HL-60/S4 treated with phorbol 12-myristate 13-acetate at 8.2 ng/mL for 4 days and 3 days (cell line): ENCODE data around the gene TMEM225B.
"Not testable (repeated sequence)": the region's sequence is repeated elsewhere in the genome, so short reads cannot be mapped to it uniquely, and the experiment has no call there.

ENCODE experiments used
- in situ Hi-C: fragments of 300-500 bp; cut with MboI; formaldehyde crosslinking; loops from 2 replicates; pipeline ENCODE4 v1.15.0; 2022; ENCODE audit warnings: low sequenced_read_pairs

Gene TMEM225B

DNA sequence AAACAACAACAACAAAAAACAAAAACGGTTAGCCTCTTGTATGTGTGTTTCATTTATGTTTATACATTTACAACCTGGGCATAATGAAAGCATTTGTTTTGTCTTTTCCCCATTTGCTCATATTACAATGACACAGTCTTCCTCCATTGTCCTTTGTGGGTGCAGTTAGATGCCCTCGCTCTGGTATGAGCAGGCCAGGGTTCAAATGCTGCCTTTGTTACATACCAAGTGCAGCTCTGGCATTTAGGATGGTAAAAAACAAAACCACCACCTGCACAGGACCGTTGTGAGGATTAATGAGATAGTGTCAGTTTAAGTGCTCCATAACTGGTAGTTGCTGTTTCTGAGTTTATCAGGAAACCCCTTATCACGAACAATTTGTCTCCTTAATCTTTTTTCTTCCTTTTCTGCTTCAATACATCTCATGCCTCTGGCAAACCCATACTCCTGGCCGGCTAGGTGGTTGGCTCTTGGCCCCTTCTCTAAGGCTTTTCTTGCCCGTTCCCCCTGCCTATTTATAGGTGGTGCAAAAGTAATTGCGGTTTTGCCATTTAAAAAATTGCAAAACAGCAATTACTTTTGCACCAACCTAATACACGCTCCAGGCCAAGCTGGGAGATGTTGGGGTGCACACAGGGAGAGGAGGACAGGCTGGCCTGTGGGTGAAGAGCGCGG lies 18.6 kb upstream of the TMEM225B start:
- in situ Hi-C loops, result no loop called here

DNA sequence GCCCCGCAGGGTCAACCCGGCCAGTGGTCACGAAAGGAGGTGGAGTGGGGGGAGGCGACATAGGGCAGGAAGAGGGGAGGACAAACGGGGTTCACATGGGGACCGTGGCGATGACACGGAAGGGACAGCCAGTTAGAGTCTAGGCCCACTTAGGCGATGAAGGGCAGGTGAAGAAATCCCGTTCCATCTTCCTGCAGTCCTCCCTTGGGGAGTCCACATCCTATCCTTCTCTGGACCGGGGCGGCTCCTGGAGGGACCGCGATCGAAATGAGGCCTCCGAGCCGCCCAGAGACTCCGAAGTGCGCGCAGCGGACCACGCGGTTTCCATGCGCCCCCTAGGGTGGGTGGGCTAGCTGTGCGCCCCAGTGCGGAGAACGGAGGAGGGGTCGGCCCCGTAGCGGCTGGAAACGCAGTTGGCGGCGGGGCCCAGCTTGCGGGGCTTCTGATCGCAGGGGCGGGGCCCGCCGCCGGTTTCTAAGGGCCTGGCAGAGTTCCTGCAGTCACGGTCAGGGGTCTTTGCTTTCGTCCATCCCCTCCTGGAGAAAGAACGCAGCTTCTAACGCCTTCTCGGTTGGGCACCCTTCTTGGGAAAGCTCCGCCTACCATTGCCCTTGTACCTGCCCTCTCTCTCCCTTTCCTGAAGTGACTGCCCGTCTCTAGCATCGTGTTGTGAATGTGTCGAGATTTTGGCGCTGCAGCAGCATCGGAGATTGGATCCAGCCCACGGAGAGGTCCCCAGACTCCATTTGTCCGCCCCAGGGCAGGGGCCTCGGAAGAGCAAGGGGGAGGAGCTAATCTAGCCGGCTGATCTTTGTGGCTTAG lies 17.9 kb upstream of the TMEM225B start:
- in situ Hi-C loops, result no loop called here

DNA sequence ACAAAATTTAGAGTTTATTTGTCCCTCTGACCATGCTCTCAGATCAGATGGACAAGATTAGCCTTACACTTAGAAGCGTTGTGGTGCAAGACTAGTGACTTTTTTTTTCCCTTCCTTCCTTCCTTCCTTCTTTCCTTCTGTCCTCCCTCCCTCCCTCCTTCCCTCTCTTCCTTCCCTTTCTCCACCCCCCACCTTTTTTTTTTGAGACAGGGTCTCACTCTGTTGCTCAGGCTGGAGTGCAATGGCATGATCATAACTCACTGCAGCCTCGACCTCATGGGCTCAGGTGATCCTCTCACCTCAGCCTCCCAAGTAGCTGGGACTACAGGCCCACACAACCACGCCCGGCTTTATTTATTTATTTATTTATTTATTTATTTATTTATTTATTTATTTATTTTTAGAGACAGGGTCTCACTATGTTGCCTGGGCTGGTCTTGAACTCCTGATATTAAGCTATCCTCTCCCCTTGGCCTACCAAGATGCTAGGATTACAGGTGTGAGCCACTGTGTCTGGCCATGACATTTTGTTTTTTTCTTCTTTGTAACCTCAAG lies 17.2 kb upstream of the TMEM225B start:
- in situ Hi-C loops, result not testable (repeated sequence)

DNA sequence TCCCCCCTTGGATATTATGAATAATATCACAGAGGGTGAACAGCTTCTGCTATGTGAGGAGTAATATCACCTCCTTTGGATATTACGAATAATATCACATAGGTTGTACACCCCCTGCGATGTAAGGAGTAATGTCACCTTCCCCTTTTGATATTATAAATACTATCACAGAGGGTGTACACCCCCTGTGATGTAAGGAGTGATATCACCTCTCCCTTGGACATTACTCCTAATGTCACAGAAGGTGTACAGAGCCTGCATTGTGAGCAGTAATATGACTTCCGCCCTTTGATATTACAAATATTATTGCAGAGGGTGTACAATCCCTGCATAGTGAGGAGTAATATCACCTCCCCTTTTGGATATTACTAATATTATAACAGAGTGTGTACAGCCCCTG lies 9.2 kb upstream of the TMEM225B start:
- in situ Hi-C loops, result no loop called here

DNA sequence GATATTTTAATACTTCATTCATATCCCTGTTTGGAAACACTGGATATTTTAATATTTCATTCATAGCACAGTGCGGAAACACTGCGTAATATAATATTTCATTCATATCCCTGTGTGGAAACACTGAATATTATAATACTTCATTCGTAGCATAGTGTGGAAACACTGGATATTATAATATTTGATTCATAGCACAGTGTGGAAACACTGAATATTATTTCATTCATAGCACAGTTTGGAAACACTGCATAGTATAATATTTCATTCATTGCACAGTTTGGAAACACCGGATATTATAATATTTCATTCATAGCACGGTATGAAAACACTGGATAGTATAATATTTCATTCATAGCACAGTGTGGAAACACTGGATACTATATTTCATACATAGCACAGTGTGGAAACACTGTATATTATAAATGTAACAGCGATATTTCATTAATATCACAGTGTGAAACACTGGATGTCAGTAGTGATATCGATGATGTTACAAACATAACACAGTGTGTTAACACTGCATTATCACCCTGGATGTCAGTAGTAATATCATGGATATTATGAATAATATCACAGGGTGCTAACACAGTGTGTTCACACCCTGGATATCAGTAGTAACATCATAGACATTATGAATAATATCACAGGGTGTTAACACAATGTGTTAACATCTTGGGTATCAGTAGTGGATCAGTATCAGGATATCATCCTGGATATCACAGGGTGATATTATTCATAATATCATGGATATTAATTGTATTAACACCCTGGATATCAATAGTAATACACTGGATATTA lies 2.9 kb upstream of the TMEM225B start:
- in situ Hi-C loops, result no loop called here

DNA sequence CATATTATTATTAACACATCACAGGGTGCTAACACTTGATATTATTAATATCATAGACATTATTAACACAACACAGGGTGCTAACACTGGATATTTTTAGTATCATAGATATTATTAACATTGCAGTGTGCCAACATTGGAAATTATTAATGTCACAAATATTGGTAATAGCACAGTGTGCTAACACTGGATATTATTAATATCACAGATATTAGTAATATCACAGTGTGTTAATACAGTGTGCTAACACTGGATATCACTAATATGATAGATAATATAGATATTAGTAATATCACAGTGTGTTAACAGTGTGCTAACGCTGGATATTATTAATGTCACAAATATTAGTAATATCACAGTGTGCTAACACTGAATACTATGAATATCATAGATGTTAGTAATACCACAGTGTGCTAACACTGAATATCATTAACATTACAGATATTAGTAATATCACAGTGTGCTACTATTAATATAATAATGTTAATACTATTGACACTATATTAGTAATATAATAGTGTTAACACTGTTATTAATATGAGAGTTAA lies 1.6 kb upstream of the TMEM225B start:
- in situ Hi-C loops, result no loop called here

DNA sequence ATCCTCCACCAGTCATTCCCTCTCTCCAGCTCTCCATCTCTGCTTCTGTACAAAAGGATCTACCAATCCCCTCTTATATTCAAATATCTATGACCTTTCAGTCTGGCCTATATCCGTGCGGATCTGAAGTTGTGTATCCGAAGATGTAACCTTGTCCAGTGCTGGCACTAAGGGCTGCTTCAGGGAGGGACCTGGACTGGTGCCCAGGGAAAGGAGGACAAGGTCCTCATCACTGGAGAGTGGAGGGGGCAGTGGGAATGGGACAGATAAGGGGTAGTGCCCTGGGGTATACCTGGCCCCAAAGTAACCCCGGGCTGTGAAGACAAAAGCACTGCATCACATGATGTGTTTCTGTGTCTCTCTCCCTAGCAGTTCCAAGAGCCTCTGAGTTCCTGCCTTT lies 1.8 kb downstream of the TMEM225B start:
- in situ Hi-C loops, result no loop called here

DNA sequence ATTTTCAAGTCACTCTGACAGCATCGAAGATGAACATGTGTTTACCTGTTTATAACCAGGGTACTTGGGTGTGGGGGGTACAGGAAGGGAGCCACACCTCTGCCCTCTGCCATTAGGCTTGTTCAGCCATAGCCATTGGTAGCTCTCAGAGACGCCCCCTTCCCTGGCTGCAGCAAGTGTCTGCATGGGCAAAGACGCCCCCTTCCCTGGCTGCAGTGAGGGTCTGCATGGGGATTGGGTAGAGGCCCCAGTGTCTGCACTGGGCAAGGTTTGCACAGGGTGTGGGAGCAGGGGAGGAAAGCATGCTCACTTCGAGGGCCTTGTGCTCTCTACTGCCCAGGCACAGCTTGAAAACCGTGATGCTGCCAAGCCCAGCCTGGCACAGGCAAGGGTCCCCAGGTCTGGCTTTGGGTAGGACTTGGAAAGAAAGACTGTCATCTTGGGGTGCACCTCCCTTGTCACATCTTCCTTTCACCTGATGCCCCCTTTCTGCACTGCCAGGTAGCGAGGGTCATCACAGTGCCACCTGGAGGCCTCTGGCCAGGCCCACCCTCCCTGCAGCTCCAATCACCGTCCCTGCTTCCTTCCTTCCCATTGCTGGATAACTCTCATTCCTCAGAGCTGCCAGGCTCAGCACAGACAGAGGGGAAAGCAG lies 3.7 kb downstream of the TMEM225B start:
- in situ Hi-C loops, result no loop called here

DNA sequence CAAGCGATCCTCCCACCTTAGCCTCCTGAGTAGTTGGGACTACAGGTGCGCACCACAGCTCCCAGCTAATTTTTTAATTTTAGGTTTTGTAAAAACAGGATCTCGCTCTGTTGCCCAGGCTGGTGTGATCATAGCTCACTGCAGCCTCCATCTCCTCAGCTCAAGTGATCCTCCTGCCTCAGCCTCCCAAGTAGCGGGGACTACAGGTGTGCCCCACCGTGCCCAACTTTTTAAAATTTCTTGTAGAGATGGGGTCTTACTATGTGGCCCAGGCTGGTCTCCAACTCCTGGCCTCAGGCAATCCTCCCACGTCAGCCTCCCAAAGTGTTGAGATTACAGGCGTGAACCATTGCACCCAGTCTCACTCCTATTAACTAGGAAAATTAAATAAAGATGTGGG lies 7.5 kb downstream of the TMEM225B start:
- in situ Hi-C loops, result no loop called here

DNA sequence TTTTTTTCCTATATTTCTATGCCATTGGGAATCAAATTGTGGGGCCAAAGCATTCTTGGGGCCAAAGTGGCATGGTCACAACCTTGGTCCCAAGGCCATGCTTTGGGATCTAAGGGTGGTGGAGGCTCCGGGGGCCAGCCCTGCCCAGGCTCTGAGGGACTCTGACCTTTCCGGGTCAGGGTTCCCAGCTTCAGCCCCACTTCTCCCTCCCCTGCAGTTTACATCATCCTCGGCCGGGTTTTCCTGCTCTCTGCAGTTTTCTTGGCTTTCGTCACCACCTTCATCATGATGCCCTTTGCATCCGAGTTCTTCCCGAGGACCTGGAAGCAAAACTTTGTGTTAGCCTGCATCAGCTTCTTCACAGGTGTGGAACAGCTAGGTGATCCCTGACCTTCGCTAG lies 8.5 kb downstream of the TMEM225B start:
- in situ Hi-C loops, result no loop called here

DNA sequence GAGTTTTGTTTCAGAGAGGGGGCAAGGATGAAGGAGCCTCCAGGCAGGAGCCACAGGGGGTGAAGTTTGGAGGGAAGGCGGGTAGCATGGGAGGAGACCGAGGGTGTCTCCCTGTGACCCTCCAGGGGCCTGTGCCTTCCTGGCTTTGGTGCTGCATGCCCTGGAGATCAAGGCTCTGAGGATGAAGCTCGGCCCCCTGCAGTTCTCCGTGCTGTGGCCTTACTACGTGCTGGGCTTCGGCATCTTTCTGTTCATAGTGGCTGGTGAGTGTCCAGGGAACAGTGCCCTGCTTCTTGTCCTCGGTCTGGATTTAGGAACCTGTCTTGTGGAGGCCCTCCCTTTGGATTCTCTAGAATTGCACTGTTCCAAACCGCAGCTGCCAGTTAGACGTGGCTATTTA lies 9.5 kb downstream of the TMEM225B start:
- in situ Hi-C loops, result no loop called here

DNA sequence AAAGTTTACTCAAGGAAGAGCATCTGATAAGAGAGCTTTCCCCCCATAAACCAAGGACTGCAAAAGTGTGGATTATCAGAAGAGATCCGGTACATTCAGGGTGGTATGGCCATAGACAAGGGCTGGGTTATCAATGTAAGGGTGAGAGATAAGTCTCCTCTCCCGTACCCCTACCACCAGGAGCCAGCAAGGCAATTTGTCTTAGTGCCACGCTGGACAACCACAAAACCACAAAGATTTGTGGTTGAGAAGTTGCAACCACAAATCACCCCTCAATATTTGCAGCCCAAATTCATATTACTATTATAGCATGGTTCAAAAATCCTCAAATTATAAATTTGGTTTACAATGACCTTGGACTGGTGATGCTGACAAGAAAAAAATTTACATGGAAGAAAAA lies 16.4 kb downstream of the TMEM225B start:
- in situ Hi-C loops, result no loop called here

DNA sequence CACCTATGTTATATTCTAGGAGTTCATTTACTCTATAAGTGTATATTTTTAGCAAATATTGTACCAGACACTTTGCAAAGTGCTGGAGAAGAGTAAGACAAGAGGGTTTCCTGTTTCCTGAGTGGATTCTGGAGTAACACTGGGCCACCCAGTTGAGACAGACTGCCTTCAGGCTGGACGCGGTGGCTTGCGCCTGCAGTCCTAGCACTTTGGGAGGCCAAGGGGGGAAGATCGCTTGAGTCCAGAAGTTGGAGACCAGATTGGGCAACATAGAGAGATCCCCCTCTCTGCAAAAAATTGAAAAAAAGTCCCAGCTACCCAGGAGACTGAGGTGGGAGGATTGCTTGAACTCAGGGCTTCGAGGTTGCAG lies 17.9 kb downstream of the TMEM225B start:
- in situ Hi-C loops, result no loop called here

DNA sequence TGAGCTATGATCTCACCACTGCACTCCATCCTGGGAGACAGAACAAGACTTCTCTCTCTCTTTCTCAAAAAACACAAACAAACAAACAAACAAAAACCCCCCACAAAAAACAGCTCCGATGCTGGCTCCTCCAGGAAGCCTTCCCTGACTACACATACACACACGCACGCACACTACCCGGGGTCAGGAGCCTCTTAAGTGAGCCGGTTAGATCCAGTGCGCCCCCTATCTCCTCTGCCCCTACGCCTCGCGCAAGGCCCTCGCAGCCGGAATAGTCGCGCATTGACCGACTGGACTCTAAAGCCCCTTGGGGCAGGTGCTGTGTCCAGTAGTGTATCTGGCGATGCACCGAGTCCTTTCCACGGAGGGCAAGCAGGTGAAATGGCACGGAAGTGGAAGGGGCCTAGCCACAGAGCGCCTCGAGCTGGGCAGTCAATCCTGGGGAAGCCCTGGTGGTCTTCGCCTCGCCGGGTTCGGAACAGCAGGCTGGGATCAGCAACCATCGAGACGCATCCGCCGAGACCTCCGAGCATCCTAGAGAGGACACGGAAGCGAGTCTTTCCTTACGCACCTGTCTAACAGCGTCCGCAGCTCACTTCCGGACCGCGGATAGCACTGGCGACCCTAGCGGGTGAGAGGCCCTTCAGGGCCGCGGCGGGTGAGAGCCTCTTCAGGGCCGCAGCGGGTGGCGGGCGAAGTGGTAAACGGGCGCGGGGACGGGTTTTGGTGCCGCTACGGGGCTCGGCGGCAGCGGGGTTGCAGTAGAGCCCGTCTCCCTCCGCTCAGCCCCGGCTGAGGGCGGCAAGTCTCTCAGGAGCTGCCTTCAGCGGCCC lies 18.5 kb downstream of the TMEM225B start, which contains the start of gene ZSCAN25:
TSS of gene ZSCAN25 (plus strand) at position 588 of the 833 bp plus-strand sequence. CDS start 2,661 bp downstream, outside the sequence.
- in situ Hi-C loops, result no loop called here

DNA sequence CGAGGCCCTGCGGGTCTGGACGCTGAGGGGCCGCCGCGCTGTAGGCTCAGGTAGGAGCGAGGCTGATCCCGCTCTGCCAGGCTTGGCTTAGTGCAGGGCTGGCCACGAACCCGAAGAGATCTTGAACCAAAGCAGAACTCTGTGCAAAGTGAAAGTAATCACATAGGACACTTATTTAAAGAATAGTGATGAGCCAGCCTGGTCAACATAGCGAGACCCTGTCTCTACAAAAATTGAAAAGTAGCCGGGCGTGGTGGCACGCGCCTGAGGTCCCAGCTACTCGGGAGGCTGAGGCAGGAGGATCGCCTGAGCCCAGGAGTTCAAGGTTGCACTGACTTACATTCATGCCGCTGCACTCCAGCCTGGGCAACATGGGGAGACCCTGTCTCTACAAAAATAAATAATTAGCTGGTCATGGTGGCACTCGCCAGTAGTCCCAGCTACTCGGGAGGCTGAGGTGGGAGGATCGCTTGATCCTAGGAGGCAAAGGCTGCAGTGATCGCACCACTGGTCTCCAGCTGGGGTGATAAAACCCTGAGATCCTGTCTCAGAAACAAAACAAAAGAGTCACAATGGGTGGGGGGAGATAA lies 19.2 kb downstream of the TMEM225B start:
- in situ Hi-C loops, result no loop called here

DNA sequence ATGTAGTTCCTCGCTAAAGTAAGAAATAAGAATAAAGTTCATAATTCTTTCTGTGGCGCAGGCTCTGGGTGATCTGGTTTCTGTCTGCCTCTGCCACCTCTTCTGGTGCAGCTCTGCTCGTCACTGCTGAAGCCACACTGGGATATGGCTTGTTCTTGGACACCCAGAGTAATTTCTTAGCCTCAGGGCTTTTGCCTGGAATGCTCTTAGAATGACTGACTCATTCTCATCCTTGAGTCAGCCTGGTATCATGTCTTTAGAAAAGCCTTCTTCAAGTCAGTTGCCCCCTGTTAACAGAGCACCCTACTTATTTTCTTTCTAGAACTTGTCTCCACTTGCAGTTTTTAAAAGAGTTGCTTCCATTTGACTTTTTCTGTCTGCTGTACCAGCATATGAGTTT lies 20.7 kb downstream of the TMEM225B start:
- in situ Hi-C loops, result no loop called here

DNA sequence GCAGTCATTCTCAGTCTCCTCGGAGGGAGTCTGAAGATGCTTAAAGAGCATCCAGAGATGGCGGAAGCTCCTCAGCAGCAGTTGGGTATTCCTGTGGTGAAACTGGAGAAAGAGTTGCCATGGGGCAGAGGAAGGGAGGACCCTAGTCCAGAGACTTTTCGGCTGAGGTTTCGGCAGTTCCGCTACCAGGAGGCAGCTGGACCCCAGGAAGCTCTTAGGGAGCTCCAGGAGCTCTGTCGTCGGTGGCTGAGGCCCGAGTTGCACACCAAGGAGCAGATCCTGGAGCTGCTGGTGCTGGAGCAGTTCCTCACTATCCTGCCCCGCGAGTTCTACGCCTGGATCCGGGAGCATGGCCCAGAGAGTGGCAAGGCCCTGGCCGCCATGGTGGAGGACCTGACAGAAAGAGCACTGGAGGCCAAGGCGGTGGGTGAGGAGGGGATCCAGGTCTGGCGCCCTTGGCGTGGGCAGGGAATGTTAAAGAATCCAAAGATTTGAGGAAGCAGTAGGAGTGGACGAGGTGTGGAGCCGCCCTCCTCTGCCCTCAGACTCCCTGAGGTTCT lies 21.6 kb downstream of the TMEM225B start:
- in situ Hi-C loops, result no loop called here

DNA sequence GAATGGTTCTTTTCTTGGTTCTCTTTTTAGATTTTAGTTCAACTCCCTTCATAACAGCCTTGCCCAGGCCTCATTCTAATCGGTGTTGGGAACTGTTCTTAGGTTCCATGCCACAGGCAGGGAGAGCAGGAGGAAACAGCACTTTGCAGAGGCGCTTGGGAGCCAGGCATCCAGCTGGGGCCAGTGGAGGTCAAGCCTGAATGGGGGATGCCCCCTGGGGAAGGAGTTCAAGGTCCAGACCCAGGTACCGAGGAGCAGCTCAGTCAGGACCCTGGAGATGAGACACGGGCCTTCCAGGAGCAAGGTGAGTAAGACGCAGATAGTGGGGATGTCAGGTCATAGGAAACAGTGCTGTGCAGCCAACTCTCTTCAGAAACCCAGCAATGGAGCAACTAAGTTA lies 23.2 kb downstream of the TMEM225B start:
- in situ Hi-C loops, result no loop called here

DNA sequence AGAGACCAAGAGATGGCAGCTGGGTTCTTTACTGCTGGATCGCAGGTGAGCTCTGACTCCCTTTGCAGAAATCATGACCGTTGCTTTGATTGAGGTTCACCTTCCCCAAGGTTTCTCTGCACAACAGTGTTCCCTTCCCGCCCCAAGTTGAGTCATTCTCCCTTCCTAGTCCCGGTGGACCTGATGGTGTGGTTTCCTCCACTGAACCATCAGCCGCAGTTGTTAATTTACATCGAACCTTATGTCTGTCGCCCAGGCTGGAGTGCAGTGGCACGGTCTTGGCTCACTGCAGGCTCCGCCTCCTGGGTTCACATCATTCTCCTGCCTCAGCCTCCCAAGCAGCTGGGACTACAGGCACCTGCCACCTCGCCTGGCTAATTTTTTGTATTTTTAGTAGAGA lies 24.5 kb downstream of the TMEM225B start:
- in situ Hi-C loops, result no loop called here
